ENCODE results near the gene TOLLIP. TPM values are rescaled to one million over a fixed set of nuclear protein-coding genes. Genes with fewer than 3 reads are reported as not detected.

Gene TOLLIP
- total RNA-seq, 1 experiment from 2014 or later = 32.3 TPM

GRCh38 chr11:1306186-1307162 is 3.0 kb downstream of the TOLLIP start:
- ChIA-PET POLR2A (no interaction called here), CTCF (interaction anchor here (0.5 kb wide), 1 partner anchor 466 kb away, joined by 4 read pairs; no protein-coding TSS in a partner anchor)
- DNase-seq (ENCODE audit: low spot score) (no peak), ATAC-seq (no peak)
- H3K4me1 Mint-ChIP-seq = peaks cover 18% of the 10 kb centered on the region
- no peak for TF ChIP-seq ZSCAN18 (CRISPR knock-in tag; IDR thresholded peaks at IDR 0.05)
- no peak for TF ChIP-seq ATF1 (CRISPR knock-in tag; IDR thresholded peaks at IDR 0.05)
- no peak for TF ChIP-seq AR (CRISPR knock-in tag; IDR thresholded peaks at IDR 0.05)
- TF ChIP-seq ELF4 (CRISPR knock-in tag; IDR thresholded peaks at IDR 0.05; ENCODE audit: low read depth) = no peak
- TF ChIP-seq PREB (CRISPR knock-in tag; IDR thresholded peaks at IDR 0.05; ENCODE audit: borderline replicate concordance) = no peak
- no peak for TF ChIP-seq GABPB1 (CRISPR knock-in tag; IDR thresholded peaks at IDR 0.05)
- TF ChIP-seq E2F4 (CRISPR knock-in tag; IDR thresholded peaks at IDR 0.05; ENCODE audit: borderline replicate concordance, low read depth) = no peak
- no peak for TF ChIP-seq ZNF281 (CRISPR knock-in tag; IDR thresholded peaks at IDR 0.05)
- no peak for TF ChIP-seq TP53 (CRISPR knock-in tag; IDR thresholded peaks at IDR 0.05)
- no peak for TF ChIP-seq ZNF416 (CRISPR knock-in tag; IDR thresholded peaks at IDR 0.05)
- no peak for TF ChIP-seq NFE2L1 (CRISPR knock-in tag; IDR thresholded peaks at IDR 0.05)
- no peak for TF ChIP-seq EMX1 (CRISPR knock-in tag; IDR thresholded peaks at IDR 0.05)
- no peak for TF ChIP-seq JUN (CRISPR knock-in tag; IDR thresholded peaks at IDR 0.05)
- TF ChIP-seq ZBTB43 (CRISPR knock-in tag; IDR thresholded peaks at IDR 0.05) = no peak
- no peak for TF ChIP-seq CREM (CRISPR knock-in tag; IDR thresholded peaks at IDR 0.05)
- TF ChIP-seq ZNF138 (CRISPR knock-in tag; conservative IDR thresholded peaks at IDR 0.05) = no peak
- H3K36me3 Mint-ChIP-seq = peaks cover 3% of the 10 kb centered on the region; the same call in 1 of the 2 replicates
- H3K27ac Mint-ChIP-seq = no peak overlapping the region
- peaks cover 11% of the 10 kb centered on the region for H3K27me3 Mint-ChIP-seq (ENCODE audit: low read depth)
- no peak overlapping the region for H3K4me3 Mint-ChIP-seq
- peaks cover 8% of the 10 kb centered on the region for H3K9me3 Mint-ChIP-seq

All from WTC11 (cell line).